CD14-positive monocyte (primary cell): ENCODE measurements around the gene MARVELD1. TPM values are rescaled to one million over a fixed set of nuclear protein-coding genes. Genes with fewer than 3 reads are reported as not detected.

Experiments
- DNase-seq, 3 donors: peaks; one replicate each; pipeline ENCODE4 v3.0.0-alpha.2; 2011 to 2022
- H2AFZ ChIP-seq: 2 replicates; pipeline ENCODE4 v1.6.0; 2012; ENCODE audit warnings: mild to moderate bottlenecking, low read depth, low read length, inconsistent platforms; ENCODE audit not compliant: insufficient read depth, poor library complexity, severe bottlenecking
- H3K27ac ChIP-seq, 2 donors: 1 replicate in 1 of 2; 2 replicates in 1 of 2; pipeline ENCODE4 v1.5.1; 2012 to 2013; ENCODE audit warnings: low read length in 2 of 2, control low read depth in 1 of 2, inconsistent platforms in 1 of 2, low read depth in 1 of 2, mild to moderate bottlenecking in 1 of 2
- H3K27me3 ChIP-seq, 2 donors: one replicate each; pipeline versions ENCODE4 v1.6.0 to v1.6.1; 2011 to 2013; ENCODE audit warnings: low read length in 2 of 2; ENCODE audit not compliant: control insufficient read depth in 2 of 2, insufficient read depth in 2 of 2
- H3K36me3 ChIP-seq, 2 donors: replicated peaks in 1 of 2; 1 replicate in 1 of 2; 2 replicates in 1 of 2; pipeline versions ENCODE4 v1.5.1 to v1.6.1; 2012 to 2013; ENCODE audit warnings: low read length in 2 of 2, control low read depth in 1 of 2, inconsistent platforms in 1 of 2, mild to moderate bottlenecking in 1 of 2; ENCODE audit not compliant: insufficient read depth in 2 of 2, control insufficient read depth in 1 of 2
- H3K4me1 ChIP-seq, 2 donors: 1 replicate in 1 of 2; 2 replicates in 1 of 2; pipeline versions ENCODE4 v1.5.1 to v1.6.1; 2012 to 2013; ENCODE audit warnings: low read length in 2 of 2, control low read depth in 1 of 2, inconsistent platforms in 1 of 2, mild to moderate bottlenecking in 1 of 2, moderate library complexity in 1 of 2; ENCODE audit not compliant: insufficient read depth in 2 of 2, control insufficient read depth in 1 of 2
- H3K4me2 ChIP-seq: replicated peaks from 2 replicates; pipeline ENCODE3; 2012; ENCODE audit warnings: low read length, moderate library complexity, mild to moderate bottlenecking; ENCODE audit not compliant: poor library complexity, severe bottlenecking; ENCODE audit errors: extremely low read depth
- H3K4me3 ChIP-seq, 3 experiments: fragments of 200-600 bp in 1 of 3; sonication (generic) in 1 of 3; replicated peaks in 1 of 3; 1 replicate in 2 of 3; 2 replicates in 1 of 3; pipeline ENCODE4 v1.5.1; 2011 to 2013; ENCODE audit warnings: low read length in 3 of 3, mild to moderate bottlenecking in 3 of 3, control low read depth in 2 of 3, low read depth in 2 of 3, inconsistent platforms in 1 of 3, moderate library complexity in 1 of 3
- H3K79me2 ChIP-seq: 2 replicates; pipeline ENCODE4 v1.6.0; 2012; ENCODE audit warnings: mild to moderate bottlenecking, control low read depth, inconsistent platforms, low read length, moderate library complexity; ENCODE audit not compliant: insufficient read depth
- H3K9ac ChIP-seq: 2 replicates; pipeline ENCODE4 v1.6.0; 2017; ENCODE audit warnings: low read length, mild to moderate bottlenecking; ENCODE audit not compliant: insufficient read depth, poor library complexity, severe bottlenecking
- H3K9me3 ChIP-seq, 2 donors: replicated peaks in 1 of 2; 1 replicate in 1 of 2; 2 replicates in 1 of 2; pipeline versions ENCODE4 v1.5.1 to v1.6.1; 2012 to 2013; ENCODE audit warnings: low read length in 2 of 2, control low read depth in 1 of 2; ENCODE audit not compliant: control insufficient read depth in 1 of 2, insufficient read depth in 1 of 2
- H4K20me1 ChIP-seq: 2 replicates; pipeline ENCODE4 v1.6.0; 2012; ENCODE audit warnings: mild to moderate bottlenecking, low read length, control low read depth, moderate library complexity; ENCODE audit not compliant: insufficient read depth
- H3K27ac Mint-ChIP-seq, 7 donors: one replicate each; pipeline ENCODE4 v1.8.0; 2020; ENCODE audit warnings: mild to moderate bottlenecking in 7 of 7, mixed read lengths in 7 of 7, moderate library complexity in 6 of 7, inconsistent platforms in 2 of 7
- H3K27me3 Mint-ChIP-seq, 3 donors: one replicate each; pipeline ENCODE4 v1.8.0; 2021 to 2022; ENCODE audit warnings: low read depth in 3 of 3, mild to moderate bottlenecking in 3 of 3, mixed read lengths in 3 of 3, moderate library complexity in 3 of 3, inconsistent platforms in 1 of 3
- H3K36me3 Mint-ChIP-seq, 2 donors: one replicate each; pipeline ENCODE4 v1.8.0; 2020; ENCODE audit warnings: mixed read lengths in 2 of 2, inconsistent platforms in 1 of 2, mild to moderate bottlenecking in 1 of 2
- H3K4me1 Mint-ChIP-seq: one replicate; pipeline ENCODE4 v1.8.0; 2020; ENCODE audit warnings: mild to moderate bottlenecking, mixed read lengths
- H3K4me3 Mint-ChIP-seq, 2 donors: one replicate each; pipeline ENCODE4 v1.8.0; 2020; ENCODE audit warnings: mild to moderate bottlenecking in 2 of 2, mixed read lengths in 2 of 2, moderate library complexity in 1 of 2
- H3K9me3 Mint-ChIP-seq, 7 donors: one replicate each; pipeline ENCODE4 v1.8.0; 2020 to 2022; ENCODE audit warnings: mixed read lengths in 7 of 7, mild to moderate bottlenecking in 6 of 7, moderate library complexity in 6 of 7, inconsistent platforms in 2 of 7
- CTCF ChIP-seq: fragments of 200-600 bp; IDR thresholded peaks from one replicate; pipeline ENCODE4 v1.8.0; 2022; ENCODE audit warnings: antibody characterized with exemption, mild to moderate bottlenecking
- WGBS: methylation state at CpG from one replicate; pipeline ENCODE4 v1.1.5; 2013; ENCODE audit warnings: missing lambda C conversion rate; ENCODE audit not compliant: insufficient coverage; 5-methylcytosine and 5-hydroxymethylcytosine counted together
- intact Hi-C, 2 donors: fragments of 100-400 bp; cut with micrococcal nuclease; formaldehyde crosslinking; loops; one replicate each; pipeline versions ENCODE4 v1.15.0 to v1.15.1; 2023
- polyA plus RNA-seq, 3 donors: library from polyadenylated mRNA; depleted of rRNA in 1 of 3; unstranded in 2 of 3; stranded (reverse) in 1 of 3; fragments of 300-500 nt in 2 of 3; fragments of >200 nt in 1 of 3; fragmentation: Illumina TruSeq in 2 of 3; gene quantifications; 1 replicate in 2 of 3; 2 replicates in 1 of 3; pipeline ENCODE4 v1.2.3, GENCODE V29; 2012 to 2021

MARVELD1 gene
- polyA plus RNA-seq, 3 donors = 3.7 to 28.0 (median 9.2) TPM

GRCh38 chr10:97687785-97688781 is 25.4 kb upstream of the MARVELD1 start:
- Histone ChIP-seq H3K4me1 (peaks cover 65 to 80% of the 10 kb centered on the region in 2 donors), H3K36me3 (no peaks in the 10 kb centered on the region), H3K4me3 (peak overlapping the region in 2 of 3 experiments; percentile 21 to 81), H3K9me3 (no peaks in the 10 kb centered on the region), H3K9ac (peak overlapping the region; percentile 24), H3K4me2 (peak overlapping the region; percentile 91), H3K27ac (peak overlapping the region; percentile 24 to 81), H4K20me1 (no peaks in the 10 kb centered on the region), H3K27me3 (no peaks in the 10 kb centered on the region), H2AFZ (peak overlapping the region; percentile 39), H3K79me2 (no peaks in the 10 kb centered on the region)
- Mint-ChIP-seq H3K4me1 (peaks cover 63% of the 10 kb centered on the region), H3K9me3 (peaks cover 0 to 3% (median 0%) of the 10 kb centered on the region in 7 donors), H3K27ac (peak overlapping the region; percentile 87 to 96 (median 93)), H3K27me3 (peaks cover 0 to 2% (median 1%) of the 10 kb centered on the region in 3 donors), H3K36me3 (peaks cover 0 to 2% of the 10 kb centered on the region in 2 donors), H3K4me3 (peak overlapping the region; percentile 66 to 82)
- intact Hi-C loops = loop anchor here (5.0 to 10.0 kb wide), 3 partner anchors 46 to 943 kb away; partner anchors contain the start of genes ZFYVE27 (in 2 of the 2) and PI4K2A (in 1 of the 2)
- no peak for TF ChIP-seq CTCF
- DNase-seq = peak; percentile 44 to 56 (median 45)
- WGBS = 69% methylated on average over 12 of the region's 14 CpGs

- H4K20me1 ChIP-seq = no peaks in the 10 kb centered on the region
- H3K4me3 ChIP-seq = no peak overlapping the region
- peak overlapping the region; percentile 15 for H3K9ac ChIP-seq
- H3K4me1 ChIP-seq = peaks cover 53 to 65% of the 10 kb centered on the region in 2 donors
- peaks cover 0 to 2% (median 1%) of the 10 kb centered on the region in 3 donors for H3K27me3 Mint-ChIP-seq
- H3K27ac Mint-ChIP-seq = peak overlapping the region; percentile 86 to 96 (median 93)
- no peaks in the 10 kb centered on the region for H3K9me3 ChIP-seq
- intact Hi-C loops = loop anchor here (5.0 to 10.0 kb wide), 3 partner anchors 47 to 945 kb away; partner anchors contain the start of genes ZFYVE27 (in 2 of the 2) and PI4K2A (in 1 of the 2)
- H3K27me3 ChIP-seq = no peaks in the 10 kb centered on the region
- H2AFZ ChIP-seq = no peak overlapping the region
- H3K27ac ChIP-seq = peak overlapping the region; percentile 23 to 81
- no peaks in the 10 kb centered on the region for H3K36me3 ChIP-seq
- H3K4me2 ChIP-seq = no peak overlapping the region
- peaks cover 0 to 3% (median 0%) of the 10 kb centered on the region in 7 donors for H3K9me3 Mint-ChIP-seq
- no peak for TF ChIP-seq CTCF
- no peak overlapping the region for H3K4me3 Mint-ChIP-seq
- 0% methylated on average over 2 of the region's 5 CpGs for WGBS
- peaks cover 0 to 2% of the 10 kb centered on the region in 2 donors for H3K36me3 Mint-ChIP-seq
- peak; percentile 94 to 98 (median 96) for DNase-seq
- H3K4me1 Mint-ChIP-seq = peaks cover 48% of the 10 kb centered on the region
- no peaks in the 10 kb centered on the region for H3K79me2 ChIP-seq
Measured at GRCh38 chr10:97689559-97690020, 23.9 kb upstream of the MARVELD1 start.
